Activated CD4-positive, alpha-beta T cell treated with anti-CD3 and anti-CD28 coated beads for 48 hours (primary cell): Measurements from ENCODE around the gene THAP8.
"Not testable (repeated sequence)": the region's sequence is repeated elsewhere in the genome, so short reads cannot be mapped to it uniquely, and the experiment has no call there.

Experiments used
- DNase-seq: peaks from one replicate; pipeline ENCODE4 v3.0.0-alpha.2; 2020

Gene THAP8, protein sequence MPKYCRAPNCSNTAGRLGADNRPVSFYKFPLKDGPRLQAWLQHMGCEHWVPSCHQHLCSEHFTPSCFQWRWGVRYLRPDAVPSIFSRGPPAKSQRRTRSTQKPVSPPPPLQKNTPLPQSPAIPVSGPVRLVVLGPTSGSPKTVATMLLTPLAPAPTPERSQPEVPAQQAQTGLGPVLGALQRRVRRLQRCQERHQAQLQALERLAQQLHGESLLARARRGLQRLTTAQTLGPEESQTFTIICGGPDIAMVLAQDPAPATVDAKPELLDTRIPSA

DNA sequence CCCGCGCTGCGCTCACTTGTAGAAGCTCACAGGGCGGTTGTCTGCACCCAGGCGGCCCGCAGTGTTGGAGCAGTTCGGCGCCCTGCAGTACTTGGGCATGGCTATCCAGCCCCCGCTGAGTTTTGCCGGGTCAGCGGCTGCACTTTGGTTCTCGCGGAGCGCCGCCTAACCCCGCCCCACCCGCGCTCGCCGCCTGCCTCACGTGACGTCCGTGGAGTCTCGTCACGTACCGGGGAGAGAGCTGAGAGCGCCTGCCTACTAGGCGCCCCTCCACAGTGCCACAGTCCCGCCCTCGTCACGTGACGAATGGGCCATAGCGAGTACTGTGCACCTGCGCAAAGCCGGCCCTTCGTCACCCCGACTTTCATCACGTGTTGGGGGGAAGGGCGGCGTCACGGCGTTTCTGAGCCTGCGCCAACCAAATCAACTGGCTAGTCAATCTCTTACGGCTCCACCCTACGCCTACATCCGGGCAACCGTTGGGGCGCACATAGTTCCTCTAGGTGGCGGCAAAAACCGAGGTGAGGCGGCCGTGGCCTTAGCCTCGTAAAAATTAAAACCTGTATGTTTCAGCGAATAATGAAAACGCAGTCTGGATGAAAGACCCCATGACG, at the start of gene THAP8:
Gene THAP8 (minus strand): TSS at position 167 of the 614 bp plus-strand sequence. CDS start 68 bp downstream, at position 99.
- peak; percentile 100 for DNase-seq

DNA sequence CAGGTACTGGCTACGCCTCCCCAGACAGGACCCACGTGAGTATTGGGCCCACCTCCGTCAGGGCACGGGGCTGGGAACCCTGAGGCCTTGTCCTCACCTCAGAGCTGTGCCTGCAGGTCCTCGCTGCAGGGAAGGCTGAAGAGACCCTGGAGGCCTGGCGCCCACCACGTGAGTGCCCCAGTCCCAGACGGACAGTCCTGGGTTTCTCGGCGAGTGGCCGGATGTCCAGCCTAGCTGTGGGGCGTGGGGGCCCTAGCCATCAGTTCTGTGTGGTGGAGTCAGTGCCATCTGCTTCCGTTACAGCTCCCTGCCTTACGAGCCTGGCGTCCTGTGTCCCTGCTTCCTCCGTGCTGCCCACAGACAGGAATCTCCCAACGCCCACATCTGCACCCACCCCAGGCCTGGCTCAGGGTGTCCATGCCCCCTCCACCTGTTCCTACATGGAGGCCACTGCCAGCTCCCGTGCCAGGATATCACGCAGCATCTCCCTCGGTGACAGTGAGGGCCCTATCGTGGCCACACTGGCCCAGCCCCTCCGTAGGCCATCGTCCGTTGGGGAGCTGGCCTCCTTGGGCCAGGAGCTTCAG, 49.0 kb upstream of the THAP8 start:
- no peak for DNase-seq

DNA sequence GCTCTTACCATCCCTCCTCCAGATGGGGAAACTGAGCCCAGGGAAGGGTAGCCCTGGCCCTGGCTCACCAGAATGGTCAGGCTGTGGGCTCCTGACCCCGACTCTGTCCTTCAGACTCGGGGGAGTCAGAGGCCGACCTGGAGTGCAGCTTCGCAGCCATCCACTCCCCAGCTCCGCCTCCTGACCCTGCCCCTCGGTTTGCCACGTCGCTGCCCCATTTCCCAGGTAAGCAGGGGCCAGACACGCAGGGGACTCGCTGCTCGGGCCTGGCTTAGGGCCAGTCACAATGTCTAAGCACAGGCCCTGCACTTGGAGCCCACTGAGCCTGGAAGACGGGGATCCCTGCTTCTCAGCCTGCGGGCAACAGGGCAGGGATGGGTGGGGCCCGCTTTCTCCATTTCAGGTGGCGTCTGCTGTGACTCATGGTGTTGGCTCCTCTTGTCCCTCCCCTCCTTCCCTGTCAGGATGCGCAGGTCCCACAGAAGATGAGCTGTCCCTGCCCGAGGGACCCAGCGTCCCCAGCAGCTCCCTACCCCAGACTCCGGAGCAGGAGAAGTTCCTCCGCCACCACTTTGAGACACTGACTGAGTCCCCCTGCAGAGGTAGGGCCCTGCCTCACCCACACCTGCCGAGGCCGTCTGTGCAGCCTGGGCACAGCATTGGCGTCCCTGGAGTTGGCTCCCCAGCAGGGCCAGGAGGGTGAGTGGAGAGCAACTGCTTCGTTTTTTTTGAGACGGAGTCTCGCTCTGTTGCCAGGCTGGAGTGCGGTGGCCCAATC, 47.7 kb upstream of the THAP8 start:
- DNase-seq = no peak

DNA sequence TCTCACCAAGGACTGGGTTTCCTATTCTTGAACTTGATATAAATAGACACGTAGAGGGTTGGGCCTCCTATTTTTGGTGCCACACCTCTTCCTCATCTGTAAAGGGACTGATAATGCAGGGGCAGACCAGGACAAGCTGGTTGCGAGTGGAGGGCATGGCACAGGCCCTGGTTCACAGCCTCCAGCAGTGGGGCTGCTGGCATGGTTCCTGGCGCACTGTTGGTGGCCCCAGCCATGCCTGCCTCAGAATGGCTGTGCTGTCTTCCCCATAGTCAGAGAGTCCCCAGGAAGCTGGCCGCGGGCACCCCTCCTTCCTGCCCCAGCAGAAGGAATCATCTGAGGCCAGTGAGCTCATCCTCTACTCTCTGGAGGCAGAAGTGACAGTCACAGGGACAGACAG, 46.4 kb upstream of the THAP8 start:
- DNase-seq = no peak

DNA sequence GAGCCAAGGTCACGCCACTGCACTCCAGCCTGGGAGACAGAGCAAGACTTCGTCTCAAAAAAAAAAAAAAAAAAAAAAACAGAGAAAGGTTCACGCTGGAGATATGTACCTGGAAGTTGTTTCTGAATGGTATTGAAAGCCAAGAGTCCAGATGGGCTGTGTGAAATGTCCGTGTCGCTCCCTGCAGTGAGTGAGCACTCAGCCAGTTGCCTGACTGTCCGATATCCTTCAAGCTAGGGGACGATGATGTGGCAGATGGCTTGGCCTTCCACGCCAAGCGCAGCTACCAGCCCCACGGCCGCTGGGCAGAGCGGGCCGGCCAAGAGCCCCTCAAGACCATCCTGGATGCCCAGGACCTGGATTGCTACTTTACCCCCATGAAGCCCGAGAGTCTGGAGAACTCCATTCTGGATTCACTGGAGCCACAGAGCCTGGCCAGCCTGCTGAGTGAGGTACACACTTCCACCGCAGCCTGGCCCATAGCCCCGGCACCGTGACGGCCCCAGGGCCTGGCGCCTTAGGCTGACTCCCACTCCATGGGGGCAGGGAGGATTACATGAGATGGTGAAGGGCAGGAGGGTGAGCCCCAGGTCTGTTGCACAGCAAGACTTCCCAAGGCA, 45.2 kb upstream of the THAP8 start:
- no peak for DNase-seq

DNA sequence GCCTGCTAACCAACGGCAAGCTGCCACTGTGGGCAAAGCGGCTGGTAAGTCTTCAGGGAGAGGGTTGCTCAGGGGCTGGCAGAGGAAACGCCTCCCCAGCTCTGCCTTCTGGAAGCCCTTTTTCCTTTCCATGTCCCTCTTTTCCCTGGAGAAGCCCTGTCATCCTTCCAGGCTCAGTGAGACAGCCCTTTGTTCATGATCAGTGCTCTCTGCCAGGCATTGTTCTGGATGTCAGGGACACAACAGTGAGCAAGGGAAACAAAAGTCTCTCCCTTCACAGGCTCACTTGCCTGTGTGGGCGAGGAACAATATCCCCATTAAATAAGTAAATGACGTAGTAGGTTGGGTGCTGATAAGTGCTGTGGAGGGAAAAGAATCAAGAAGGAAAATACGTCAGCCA, 43.0 kb upstream of the THAP8 start:
- no peak for DNase-seq

DNA sequence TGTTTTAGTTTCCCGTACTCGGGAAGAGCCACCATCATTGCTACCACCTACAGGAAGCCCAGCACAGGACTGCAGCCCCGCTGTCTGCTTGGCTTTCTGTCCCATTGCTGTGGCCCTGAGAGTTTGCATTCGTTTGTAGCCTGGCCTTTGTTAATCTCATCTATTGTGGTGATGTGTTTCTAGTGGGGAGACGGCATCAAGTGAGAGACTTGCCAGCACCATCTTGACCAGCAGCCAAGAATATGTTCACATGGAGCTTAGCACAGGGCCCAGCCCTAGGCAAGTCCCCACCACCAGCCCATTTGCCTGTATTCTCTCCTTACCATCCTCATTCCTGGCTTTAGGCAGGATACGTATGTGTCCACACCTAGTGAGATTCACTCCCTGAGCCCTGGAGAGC, 39.6 kb upstream of the THAP8 start:
- no peak for DNase-seq

DNA sequence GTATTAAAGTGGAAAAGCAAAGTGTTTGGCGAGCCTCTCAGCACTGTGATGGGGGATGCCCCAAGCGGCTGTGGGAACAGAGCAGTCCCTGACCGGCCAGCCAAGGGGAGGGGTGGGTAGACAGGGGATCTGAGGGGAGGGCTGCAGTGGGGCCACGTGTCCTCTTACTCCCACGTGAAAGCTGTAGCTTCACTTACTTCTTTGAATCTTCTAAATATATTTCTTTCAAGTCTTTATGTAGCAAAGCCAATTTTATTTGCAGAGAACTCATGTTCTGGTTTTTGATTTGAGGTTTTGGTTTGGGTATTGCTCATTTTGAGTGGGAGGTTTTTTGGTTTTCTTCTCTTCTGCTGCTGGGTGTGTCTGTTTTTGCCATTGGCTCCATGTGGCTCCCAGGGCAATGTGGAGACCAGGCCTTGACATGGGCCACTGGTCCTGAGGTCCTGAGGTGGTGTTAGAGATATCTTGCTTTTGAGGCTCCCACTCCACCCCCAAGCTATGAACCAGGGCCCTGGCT, 39.1 kb upstream of the THAP8 start:
- DNase-seq = peak; percentile 36

DNA sequence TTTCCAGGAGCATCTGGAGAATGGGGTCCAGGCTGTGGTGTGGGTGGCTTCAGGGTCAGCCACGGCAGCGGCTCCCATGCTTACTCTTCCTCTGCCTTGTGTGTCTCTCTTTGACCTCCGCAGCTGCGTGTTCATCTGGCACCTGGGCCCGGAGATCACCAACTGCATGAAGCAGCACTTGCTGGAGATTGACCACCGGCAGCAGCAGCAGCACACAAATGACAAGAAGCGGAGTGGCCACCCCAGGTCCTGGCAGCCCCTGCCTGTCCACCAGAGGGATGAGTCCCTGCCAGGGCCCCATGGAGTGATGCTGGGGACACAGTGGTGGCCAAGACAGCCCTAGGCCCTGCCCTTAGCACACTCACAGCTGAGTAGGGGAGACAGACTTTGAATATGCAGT, 38.5 kb upstream of the THAP8 start:
- DNase-seq = no peak

DNA sequence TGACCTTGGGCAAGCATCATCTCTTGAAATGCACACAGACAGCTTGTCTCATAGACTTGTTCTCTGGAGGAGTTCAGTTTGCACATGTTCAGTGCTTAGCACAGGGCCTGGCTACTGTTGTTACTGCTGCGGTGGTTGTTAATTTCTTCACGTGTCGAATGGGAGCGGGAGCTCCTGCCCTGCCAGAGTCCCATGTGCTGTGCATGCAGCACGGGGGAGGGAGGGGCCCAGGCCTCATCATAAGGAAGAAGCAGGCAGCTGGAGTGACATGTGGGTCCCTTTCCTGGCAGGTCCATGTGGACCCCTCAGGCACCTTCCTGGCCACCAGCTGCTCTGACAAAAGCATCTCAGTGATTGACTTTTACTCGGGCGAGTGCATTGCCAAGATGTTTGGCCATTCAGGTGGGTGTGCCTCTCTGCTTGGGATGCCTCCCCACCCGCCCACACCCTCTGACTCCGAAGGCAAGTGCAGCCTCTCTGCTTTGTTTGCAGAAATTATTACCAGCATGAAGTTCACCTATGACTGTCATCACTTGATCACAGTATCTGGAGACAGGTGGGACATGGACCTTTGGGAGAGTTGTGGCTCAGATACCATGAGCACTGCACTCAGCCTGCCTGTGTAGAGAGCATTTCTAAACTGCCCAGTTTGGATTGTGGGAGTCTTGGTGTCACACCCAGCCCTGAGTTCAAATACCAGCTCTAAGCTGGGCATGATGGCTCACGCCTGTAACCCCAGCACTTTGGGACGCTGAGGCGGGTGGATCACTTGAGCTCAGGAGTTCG, 37.0 kb upstream of the THAP8 start:
- no peak for DNase-seq

DNA sequence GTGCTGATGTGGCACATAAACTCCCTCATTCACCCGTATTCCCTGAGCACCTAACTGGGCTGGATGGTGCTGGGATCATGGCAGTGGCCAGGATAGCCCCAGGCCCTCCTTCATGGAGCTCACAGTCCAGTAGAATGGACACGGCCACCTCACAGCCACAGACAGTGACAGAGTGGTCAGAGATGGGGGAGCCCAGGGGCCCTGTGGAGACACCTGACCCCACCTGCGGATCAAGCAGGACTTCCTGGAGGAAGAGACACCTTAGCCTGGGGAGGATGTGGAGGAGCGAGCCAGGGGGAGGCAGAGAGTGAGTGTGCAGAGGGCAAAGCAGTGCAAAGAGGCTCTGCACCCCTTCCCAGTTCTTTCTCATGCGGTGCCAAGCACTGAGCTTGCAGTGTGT, 35.8 kb upstream of the THAP8 start:
- DNase-seq = no peak

DNA sequence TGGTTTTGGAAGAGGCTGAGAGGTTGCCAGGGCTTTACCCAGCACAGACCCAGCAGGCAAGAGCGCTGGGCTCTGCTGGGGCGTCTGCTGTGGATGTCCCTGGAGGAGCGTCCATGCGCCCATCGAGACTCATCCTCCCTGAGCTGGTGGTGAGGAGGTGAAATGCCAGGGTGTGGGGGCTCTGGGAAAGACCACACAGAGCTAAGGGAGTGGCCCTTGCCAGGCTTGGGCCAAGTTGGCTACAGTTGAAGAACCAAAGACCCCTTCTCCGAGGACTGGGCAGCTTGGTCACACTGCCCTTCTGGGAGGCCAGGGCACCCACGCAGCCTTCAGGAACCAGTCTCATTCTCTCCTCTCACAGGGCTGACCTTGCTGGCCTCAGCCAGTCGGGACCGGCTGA, 32.2 kb upstream of the THAP8 start:
- DNase-seq = no peak

DNA sequence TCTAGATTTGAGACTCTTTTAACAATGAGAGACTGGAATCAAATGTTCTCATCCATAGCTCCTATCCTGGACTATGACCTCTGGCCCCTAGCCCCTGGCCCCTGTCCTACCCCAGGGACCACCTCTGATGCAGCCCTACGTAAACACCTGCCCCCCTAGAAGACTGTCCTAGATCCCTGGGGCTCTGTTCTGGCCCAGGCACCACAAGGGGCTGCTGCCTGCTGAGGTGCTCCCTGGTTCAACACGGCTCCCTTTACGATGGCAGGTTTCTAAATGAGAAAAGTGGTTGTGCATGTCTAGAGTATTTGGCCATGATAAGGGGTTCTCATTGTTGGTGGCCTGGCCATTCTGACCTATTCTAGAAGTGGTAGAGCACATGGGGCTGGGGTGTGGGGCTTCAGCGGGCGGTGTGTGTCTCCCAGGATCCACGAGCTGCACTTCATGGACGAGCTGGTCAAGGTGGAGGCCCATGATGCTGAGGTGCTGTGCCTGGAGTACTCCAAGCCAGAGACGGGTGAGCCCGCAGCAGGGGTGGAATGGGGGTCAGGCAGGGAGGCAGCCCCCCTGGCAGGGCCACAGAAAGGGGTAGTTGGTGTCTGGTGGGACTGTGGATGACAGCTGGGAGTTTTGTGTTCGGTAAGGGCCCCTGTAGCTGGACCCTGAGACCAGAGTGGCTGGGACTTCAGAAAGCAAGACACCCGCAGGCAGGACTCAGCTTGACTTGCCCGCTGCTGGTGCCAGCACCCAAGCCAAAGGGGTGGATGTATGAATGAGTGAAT, 30.3 kb upstream of the THAP8 start:
- DNase-seq = no peak

DNA sequence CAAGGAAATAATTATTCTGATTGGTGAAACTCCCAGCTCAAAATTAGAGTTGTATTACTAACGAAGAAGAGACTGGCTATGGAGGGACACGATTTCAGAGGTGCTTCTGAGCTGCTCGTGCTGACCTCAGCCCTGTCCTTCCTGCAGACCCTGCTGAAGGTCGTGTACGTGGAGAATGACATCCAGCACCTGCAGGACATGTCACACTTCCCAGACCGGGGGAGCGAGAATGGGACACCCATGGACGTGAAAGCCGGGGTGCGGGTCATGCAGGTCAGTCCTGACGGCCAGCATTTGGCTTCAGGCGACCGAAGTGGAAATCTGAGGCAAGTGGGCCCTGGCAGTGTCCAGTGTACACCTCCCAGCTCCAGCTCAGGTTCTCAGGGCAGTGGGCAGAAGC, 28.8 kb upstream of the THAP8 start:
- no peak for DNase-seq

DNA sequence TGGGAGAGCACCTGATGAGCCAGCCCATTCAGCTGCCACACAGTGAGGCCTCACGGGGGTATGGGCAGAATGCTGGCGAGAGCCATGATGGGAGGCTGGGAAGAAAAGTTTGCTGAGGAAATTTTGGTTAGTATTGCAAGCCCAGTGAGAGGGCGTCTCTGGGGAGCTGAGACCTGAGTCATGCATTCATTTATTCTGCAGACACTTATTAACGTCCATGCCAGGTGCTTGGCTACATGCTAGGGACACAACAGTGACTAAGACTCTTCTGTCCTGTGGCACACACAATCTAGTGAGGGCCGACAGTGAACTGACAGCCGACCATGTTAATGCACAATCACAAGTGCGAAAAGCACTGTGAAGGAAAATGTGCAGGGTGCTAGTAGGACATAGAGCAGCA, 27.8 kb upstream of the THAP8 start:
- no peak for DNase-seq

DNA sequence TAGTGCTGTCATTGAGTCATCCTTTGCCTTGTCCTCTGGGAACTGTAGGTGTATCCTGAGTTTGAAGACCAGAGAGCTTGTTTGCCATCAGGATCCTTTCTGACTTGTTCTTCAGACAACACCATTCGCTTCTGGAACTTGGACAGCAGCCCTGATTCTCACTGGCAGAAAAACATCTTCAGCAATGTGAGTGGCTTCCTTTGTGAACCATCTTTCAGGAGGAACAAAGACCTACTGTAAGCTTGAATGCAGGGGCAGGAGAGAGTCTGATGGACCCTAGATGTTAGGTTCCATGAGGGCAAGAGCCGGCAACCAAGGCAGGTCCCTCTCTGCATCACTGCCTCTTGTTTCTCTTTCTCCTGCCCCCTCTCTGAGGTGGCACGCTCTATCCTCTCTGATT, 27.3 kb upstream of the THAP8 start:
- no peak for DNase-seq

DNA sequence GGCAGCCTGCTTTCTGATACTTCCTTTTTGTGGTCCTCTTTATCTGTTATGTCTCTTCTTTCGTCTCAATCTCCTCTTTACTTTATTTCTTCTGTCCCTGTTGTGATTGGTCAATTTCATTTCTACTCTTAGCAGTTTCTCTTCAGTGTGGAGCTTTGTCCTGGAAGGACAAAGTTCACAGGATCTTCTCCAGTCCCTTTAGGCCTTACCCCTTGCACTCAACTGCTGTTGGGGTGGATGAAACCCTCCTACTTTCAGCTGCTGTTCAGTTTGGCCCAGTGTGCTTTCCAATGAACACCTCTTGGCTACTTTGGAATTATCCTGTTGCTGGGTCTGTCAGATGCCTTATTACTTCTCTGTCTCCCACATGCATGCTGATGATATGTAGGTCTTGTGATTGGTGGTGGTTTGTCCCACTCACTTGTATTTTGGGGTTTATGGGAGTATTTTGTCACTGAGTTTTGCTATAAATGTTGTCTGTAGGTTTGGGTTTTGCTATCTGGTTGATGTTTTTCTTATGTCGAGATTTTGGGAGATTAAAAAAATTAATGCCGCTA, 25.4 kb upstream of the THAP8 start:
- DNase-seq = no peak

DNA sequence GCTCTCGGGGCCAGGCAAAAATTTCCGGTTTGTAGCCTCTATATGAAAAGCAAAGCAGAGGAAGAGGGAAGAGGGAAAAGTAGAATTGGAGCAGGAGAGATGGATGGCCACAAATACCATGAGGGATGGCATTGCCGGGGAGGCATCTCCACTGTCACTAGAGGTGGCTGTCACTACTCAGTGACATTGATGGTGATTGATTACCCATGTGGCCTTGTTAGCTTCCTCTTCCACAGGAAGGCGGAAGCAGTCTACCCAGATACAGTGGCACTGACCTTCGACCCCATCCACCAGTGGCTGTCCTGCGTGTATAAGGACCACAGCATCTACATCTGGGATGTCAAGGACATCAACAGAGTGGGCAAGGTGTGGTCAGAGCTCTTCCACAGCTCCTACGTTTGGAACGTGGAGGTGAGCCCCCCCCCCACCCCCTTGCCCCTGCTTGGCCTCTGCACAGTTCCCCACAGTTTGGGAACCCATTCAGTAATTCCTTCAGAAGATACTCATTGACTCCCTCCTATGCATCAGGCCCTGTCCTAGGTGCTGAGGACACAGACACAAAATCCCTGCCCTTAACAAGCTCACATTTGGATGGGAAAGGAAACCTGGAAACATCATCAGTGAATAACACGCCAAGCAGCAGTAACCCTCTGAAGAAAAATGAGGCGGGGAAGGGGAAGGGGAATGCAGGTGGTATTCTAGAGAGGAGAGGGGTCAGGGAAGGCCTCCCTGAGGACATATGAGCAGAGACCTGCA, 19.2 kb upstream of the THAP8 start:
- DNase-seq = no peak

DNA sequence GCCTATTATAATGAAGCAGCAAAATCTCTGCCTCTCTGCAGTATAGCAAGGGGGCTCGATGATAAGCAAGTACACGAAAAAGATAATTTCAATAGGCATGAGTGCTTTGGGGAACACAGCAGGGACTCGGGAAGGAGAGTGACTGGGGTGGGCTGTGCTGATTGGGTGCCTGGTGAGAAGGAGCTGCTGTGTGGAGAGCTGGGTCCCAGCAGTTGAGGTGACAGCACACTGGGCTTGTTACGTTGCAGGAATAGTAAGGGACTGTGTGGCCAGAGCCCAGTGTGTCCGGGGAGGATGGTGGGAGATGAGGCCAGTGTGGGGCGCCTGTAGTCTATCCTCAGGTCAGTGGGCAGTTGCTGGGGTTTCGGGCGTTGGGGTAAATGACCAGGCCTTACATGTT, 18.0 kb upstream of the THAP8 start:
- DNase-seq = no peak

DNA sequence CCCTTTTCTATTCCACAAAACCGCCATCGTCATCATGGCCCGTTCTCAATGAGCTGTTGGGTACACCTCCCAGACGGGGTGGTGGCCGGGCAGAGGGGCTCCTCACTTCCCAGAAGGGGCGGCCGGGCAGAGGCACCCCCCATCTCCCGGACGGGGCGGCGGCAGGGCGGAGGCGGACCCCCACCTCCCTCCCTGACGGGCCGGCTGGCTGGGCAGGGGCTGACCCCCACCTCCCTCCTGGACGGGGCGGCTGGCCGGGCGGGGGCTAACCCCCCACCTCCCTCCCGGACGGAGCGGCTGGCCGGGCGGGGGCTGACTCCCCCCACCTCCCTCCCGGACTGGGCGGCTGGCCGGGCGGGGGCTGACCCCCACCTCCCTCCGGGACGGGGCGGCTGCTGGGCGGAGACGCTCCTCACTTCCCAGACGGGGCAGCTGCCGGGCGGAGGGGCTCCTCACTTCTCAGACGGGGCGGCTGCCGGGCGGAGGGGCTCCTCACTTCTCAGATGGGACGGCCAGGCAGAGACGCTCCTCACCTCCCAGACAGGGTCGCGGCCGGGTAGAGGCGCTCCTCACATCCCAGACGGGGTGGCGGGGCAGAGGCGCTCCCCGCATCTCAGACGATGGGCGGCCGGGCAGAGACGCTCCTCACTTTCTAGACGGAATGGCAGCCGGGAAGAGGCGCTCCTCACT, 14.9 kb upstream of the THAP8 start:
- DNase-seq = not testable (repeated sequence)
